IgD-negative memory B cell (primary cell): ENCODE measurements around the gene SLC27A3. TPM values are rescaled to one million over a fixed set of nuclear protein-coding genes. Genes with fewer than 3 reads are reported as not detected.
"Not testable (repeated sequence)": the region's sequence is repeated elsewhere in the genome, so short reads cannot be mapped to it uniquely, and the experiment has no call there.

ENCODE experiments used
- H3K27ac Mint-ChIP-seq, 3 donors: one replicate each; pipeline ENCODE4 v1.8.0; 2020 to 2022; ENCODE audit warnings: mild to moderate bottlenecking in 3 of 3, mixed read lengths in 3 of 3, moderate library complexity in 1 of 3
- H3K27me3 Mint-ChIP-seq: one replicate; pipeline ENCODE4 v1.8.0; 2021; ENCODE audit warnings: mixed read lengths
- H3K36me3 Mint-ChIP-seq: one replicate; pipeline ENCODE4 v1.8.0; 2020; ENCODE audit warnings: mild to moderate bottlenecking, mixed read lengths
- H3K4me1 Mint-ChIP-seq, 3 donors: one replicate each; pipeline ENCODE4 v1.8.0; 2020 to 2022; ENCODE audit warnings: mixed read lengths in 3 of 3, mild to moderate bottlenecking in 1 of 3
- H3K4me3 Mint-ChIP-seq, 4 donors: one replicate each; pipeline ENCODE4 v1.8.0; 2020 to 2022; ENCODE audit warnings: mild to moderate bottlenecking in 4 of 4, mixed read lengths in 4 of 4, moderate library complexity in 3 of 4
- H3K9me3 Mint-ChIP-seq, 3 donors: one replicate each; pipeline ENCODE4 v1.8.0; 2020 to 2021; ENCODE audit warnings: mixed read lengths in 3 of 3, mild to moderate bottlenecking in 1 of 3
- polyA plus RNA-seq: library from polyadenylated mRNA; unstranded; fragments of 300-500 nt; fragmentation: Illumina TruSeq; gene quantifications from one replicate; pipeline ENCODE4 v1.2.3, GENCODE V29; 2021

The SLC27A3 gene
- polyA plus RNA-seq, 1 donor from 2014 or later: 12.9 TPM

GRCh38 chr1:153750026-153750995 is 24.9 kb upstream of the SLC27A3 start:
- Mint-ChIP-seq H3K4me1 (peaks cover 0 to 9% (median 5%) of the 10 kb centered on the region in 3 donors), H3K27me3 (no peaks in the 10 kb centered on the region), H3K4me3 (no peak overlapping the region), H3K9me3 (no peaks in the 10 kb centered on the region), H3K27ac (no peak overlapping the region), H3K36me3 (peaks cover 13% of the 10 kb centered on the region)

GRCh38 chr1:153752072-153752471 is 23.1 kb upstream of the SLC27A3 start:
- Mint-ChIP-seq H3K36me3 (peaks cover 13% of the 10 kb centered on the region), H3K4me3 (no peak overlapping the region), H3K27ac (no peak overlapping the region), H3K27me3 (no peaks in the 10 kb centered on the region), H3K9me3 (no peaks in the 10 kb centered on the region), H3K4me1 (peaks cover 0 to 9% (median 5%) of the 10 kb centered on the region in 3 donors)

DNA sequence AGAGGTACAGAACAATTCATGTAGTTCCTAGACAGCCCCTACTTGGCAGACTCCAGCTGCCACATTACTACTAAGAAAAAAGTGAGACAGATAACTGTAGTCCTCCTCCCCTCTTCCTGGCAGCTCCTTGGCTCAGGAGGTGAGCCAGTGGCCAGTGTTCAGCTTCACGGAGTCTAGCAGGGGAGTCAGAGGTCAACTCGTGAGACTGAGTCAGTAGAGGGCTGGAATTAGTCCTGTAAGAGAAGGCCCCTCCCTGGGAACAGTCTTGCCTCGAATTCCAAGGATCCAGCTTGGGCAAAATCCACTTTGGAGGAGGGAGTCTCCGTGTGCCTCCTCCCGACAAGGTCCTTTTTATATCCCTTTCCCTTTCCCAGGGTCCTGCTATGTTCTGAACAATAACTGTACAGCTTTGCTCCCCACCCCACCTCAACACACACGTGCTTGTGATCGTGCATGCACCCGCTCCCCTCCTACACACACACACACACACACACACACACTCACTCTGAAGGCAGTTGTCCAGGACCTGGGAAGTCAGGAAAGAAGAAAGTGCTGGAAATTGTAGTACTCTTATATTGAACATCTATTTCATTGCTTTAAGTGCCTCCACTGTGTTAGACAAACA is 22.5 kb upstream of the SLC27A3 start:
- Mint-ChIP-seq H3K27ac (no peak overlapping the region), H3K4me1 (peaks cover 0 to 9% (median 5%) of the 10 kb centered on the region in 3 donors), H3K9me3 (no peaks in the 10 kb centered on the region), H3K27me3 (no peaks in the 10 kb centered on the region), H3K36me3 (peaks cover 16% of the 10 kb centered on the region), H3K4me3 (no peak overlapping the region)

DNA sequence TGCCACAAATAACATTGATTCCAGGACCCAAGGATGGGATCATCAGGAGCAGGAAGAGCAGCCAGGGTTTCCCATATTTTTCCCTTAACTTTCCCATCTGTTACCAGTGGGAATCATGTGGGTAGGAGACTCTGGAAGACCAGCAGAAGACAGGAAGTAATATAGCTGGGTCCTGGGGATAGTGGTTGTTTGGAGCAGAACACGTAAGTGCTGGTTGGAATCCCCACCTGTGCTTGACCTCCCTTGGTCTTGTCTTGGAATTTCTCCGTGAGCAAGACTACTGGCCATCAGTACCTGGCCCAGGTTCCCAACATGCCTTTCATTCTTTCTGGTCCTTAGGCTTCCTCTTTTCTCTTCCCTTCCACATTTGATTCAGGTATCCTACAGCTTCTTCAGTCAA is 20.9 kb upstream of the SLC27A3 start:
- Mint-ChIP-seq H3K27me3 (no peaks in the 10 kb centered on the region), H3K4me3 (no peak overlapping the region), H3K9me3 (no peaks in the 10 kb centered on the region), H3K36me3 (peaks cover 14% of the 10 kb centered on the region), H3K4me1 (peaks cover 0 to 8% (median 4%) of the 10 kb centered on the region in 3 donors), H3K27ac (peak overlapping the region in 1 of 3 donors; percentile 60)

- Mint-ChIP-seq H3K36me3 (peaks cover 7% of the 10 kb centered on the region), H3K4me1 (no peaks in the 10 kb centered on the region), H3K27me3 (no peaks in the 10 kb centered on the region)
Observed at GRCh38 chr1:153760440-153760839, 14.8 kb upstream of the SLC27A3 start.

DNA sequence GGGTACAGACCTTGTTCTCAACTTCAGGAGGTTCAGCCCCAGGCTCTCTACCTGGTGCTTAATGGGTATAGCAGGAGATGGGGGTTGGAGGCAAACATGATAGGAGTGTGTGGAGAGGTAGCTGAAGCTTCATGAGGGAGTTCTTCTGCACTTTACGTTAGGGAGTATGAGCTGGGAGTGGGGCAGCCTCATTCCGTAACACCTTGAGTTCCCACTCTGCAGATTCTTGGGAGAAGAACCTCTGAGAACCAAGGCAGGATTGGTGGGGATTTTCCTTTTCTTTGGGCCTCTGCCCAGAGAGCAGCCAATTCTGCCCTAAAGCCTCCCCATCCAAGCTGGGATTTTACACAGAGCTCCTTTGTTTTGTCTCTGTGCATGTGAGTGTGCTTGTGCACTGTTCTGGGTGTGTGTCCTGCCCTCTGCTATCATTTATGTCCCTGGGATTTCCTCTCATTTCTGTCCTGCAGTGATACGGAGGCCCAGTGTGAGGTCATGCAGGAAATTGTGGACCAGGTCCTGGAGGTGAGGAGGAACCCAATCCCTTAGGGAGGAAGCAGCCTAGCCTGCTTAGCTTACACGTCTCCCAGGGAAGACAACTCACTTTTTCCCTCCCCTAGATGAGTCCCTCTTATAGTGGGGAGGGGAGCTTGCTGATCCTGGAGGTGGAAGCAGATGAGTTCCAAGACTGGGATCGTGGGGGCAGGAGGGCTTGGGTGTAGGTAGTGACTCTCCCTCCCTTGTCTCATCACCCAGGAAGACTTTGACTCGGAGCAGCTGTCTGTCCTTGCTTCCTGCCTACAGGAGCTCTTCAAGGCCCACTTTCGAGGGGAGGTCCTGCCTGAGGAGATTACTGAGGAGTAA is 11.6 kb upstream of the SLC27A3 start:
- no peaks in the 10 kb centered on the region for H3K4me1 Mint-ChIP-seq
- H3K9me3 Mint-ChIP-seq: no peaks in the 10 kb centered on the region
- H3K27ac Mint-ChIP-seq: no peak overlapping the region
- H3K27me3 Mint-ChIP-seq: no peaks in the 10 kb centered on the region
- peaks cover 6% of the 10 kb centered on the region for H3K36me3 Mint-ChIP-seq
- H3K4me3 Mint-ChIP-seq: no peak overlapping the region

More at GRCh38 chr1:153760440-153760839, 14.8 kb upstream of the SLC27A3 start:
- H3K4me3 Mint-ChIP-seq: no peak overlapping the region
- H3K27ac Mint-ChIP-seq: no peak overlapping the region
- H3K9me3 Mint-ChIP-seq: no peaks in the 10 kb centered on the region

DNA sequence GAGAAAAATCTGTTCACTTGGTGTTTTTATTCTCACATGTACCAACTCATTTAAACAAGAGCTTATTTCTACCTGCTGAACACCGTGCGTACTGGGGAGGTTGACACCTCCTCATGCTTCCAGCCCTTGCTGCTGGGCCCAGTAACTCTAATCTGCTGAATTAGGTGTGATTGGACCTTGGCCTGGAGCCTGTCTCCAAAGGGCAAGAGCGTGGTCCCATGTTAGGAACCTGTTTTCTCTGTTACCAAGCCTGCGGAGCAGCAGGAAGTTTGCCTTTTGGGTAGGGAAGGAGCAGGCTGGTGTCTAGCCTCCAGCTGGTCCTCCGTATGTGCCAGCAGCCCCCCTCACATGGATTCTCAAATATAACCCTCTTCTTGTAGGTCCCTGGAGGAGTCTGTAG is 10.9 kb upstream of the SLC27A3 start:
- H3K4me1 Mint-ChIP-seq: no peaks in the 10 kb centered on the region
- H3K4me3 Mint-ChIP-seq: no peak overlapping the region
- no peaks in the 10 kb centered on the region for H3K27me3 Mint-ChIP-seq
- no peak overlapping the region for H3K27ac Mint-ChIP-seq
- H3K36me3 Mint-ChIP-seq: peaks cover 6% of the 10 kb centered on the region
- no peaks in the 10 kb centered on the region for H3K9me3 Mint-ChIP-seq

DNA sequence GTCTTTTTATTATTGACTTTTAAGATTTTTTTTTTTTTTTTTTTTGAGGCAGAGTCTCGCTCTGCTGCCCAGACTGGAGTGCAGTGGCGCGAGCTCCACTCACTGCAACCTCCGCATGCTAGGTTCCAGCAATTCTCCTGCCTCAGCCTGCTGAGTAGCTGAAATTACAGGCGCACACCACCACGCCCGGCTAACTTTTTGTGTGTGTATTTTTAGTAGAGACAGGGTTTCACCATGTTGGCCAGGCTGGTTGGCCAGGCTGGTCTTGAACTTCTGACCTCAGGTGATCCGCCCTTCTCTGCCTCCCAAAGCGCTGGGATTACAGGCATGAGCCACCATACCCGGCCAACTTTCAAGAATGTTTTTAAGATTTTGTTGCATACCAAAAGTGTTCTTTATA is 8.5 kb upstream of the SLC27A3 start:
- H3K4me1 Mint-ChIP-seq, H3K27ac Mint-ChIP-seq, H3K27me3 Mint-ChIP-seq, H3K9me3 Mint-ChIP-seq, H3K36me3 Mint-ChIP-seq, H3K4me3 Mint-ChIP-seq: not testable (repeated sequence)

- Mint-ChIP-seq H3K4me3 (no peak overlapping the region), H3K27ac (peak overlapping the region in 1 of 3 donors; percentile 50), H3K9me3 (no peaks in the 10 kb centered on the region), H3K4me1 (peaks cover 0 to 8% (median 5%) of the 10 kb centered on the region in 3 donors), H3K27me3 (no peaks in the 10 kb centered on the region), H3K36me3 (peaks cover 6% of the 10 kb centered on the region)
Observed at GRCh38 chr1:153767519-153767918, 7.7 kb upstream of the SLC27A3 start.

DNA sequence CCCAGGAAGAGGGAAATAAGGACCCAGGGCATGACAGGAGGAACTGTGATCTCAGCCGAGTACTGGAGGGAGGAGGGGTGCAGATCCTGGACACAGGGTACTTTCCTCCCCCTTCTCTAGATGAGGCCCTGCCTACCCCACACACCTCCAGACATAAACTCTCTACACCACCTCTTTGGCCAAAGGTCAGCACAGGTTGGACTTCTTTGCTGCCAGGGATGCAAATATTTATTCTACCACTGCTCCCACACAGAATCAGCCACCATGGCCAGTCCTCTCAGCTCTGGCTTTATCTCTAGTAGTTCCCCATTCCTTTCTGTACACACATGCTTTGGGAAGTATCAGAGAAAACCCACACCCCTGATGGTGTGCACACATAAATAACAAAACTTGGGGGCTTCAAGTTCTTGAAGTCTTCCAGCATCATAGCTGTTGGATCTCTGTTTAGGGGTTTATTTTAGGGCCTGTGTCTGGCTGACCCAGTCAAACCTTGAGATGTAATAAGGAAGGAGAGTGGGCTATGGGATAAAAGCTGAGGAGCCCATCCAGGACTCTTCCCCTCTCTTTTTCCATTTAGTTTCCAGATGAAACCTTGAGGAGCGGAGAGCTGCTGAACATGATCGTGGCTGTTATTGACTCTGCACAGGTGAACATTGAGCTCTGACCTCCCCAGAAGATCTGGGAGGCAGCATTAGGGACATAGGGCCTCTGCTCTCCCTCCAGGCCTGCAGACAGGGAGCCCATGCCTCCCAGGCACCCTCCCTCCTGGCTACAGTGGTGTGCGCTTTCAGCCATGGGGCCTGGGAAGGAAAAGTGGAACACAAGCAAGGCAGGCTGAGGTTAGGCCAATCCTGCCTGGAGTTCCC is 6.7 kb upstream of the SLC27A3 start:
- H3K4me3 Mint-ChIP-seq: no peak overlapping the region
- H3K9me3 Mint-ChIP-seq: no peaks in the 10 kb centered on the region
- H3K27ac Mint-ChIP-seq: peak overlapping the region in 2 of 3 donors; percentile 16 to 81

DNA sequence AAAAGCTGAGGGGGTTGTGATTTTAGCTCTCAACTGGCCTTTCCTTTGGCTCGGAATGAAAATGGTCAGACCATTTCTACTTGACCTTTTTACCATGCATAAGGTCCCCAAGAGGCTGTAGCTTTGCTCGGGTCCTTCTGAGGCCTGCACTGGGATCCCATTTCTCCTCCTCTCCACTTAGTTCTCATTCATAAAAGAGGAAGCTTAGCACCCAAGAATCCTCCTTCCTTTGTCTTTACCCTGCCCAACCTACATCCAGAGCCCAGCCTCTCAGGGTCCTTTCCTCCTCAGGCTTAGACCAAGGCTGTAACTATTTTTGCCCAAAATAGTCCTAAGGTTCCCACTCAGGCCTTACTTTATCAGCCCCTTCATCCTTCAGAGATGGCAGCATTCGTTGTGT is 6.0 kb upstream of the SLC27A3 start:
- Mint-ChIP-seq H3K27ac (peak overlapping the region in 1 of 3 donors; percentile 81), H3K4me3 (no peak overlapping the region), H3K4me1 (peaks cover 0 to 10% (median 8%) of the 10 kb centered on the region in 3 donors), H3K9me3 (no peaks in the 10 kb centered on the region), H3K27me3 (no peaks in the 10 kb centered on the region), H3K36me3 (peaks cover 4% of the 10 kb centered on the region)

More for the DNA sequence above, 6.7 kb upstream of the SLC27A3 start:
- Mint-ChIP-seq H3K36me3 (peaks cover 4% of the 10 kb centered on the region), H3K4me1 (peaks cover 0 to 8% (median 5%) of the 10 kb centered on the region in 3 donors), H3K27me3 (no peaks in the 10 kb centered on the region)

- Mint-ChIP-seq H3K9me3 (no peaks in the 10 kb centered on the region), H3K27me3 (no peaks in the 10 kb centered on the region), H3K4me3 (no peak overlapping the region), H3K27ac (peak overlapping the region in 1 of 3 donors; percentile 27), H3K4me1 (peaks cover 0 to 12% (median 10%) of the 10 kb centered on the region in 3 donors), H3K36me3 (peaks cover 4% of the 10 kb centered on the region)
Observed at GRCh38 chr1:153770797-153771196, 4.4 kb upstream of the SLC27A3 start.

DNA sequence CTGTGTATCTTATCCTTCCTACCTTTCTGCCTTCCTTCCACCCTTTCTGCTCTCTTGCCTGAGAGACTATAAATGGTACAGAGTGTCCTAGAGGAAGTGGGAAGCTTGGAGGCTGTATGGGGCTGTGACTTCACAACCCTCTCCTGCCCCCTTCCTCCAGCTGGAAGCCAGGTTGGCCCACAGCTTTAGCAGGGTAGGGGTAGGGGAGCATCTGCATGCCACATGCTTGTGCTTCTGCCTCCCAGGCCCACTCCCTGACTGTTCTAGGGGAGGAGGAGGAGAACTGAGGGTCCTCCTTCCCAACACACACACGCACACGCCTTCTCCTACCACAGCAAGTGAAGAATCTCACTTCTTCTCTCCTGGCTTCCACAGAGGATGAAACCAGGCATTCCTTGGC is 3.9 kb upstream of the SLC27A3 start:
- H3K36me3 Mint-ChIP-seq: peaks cover 4% of the 10 kb centered on the region
- peak overlapping the region in 1 of 3 donors; percentile 18 for H3K27ac Mint-ChIP-seq
- peak overlapping the region in 1 of 4 donors; percentile 63 for H3K4me3 Mint-ChIP-seq
- peaks cover 0 to 14% (median 12%) of the 10 kb centered on the region in 3 donors for H3K4me1 Mint-ChIP-seq
- no peaks in the 10 kb centered on the region for H3K27me3 Mint-ChIP-seq
- no peaks in the 10 kb centered on the region for H3K9me3 Mint-ChIP-seq
